H1 (cell line): Measurements from ENCODE around the gene AKAP7. TPM values are rescaled to one million over a fixed set of nuclear protein-coding genes. Genes with fewer than 3 reads are reported as not detected.

Experiments
- E2F6 ChIP-seq: IDR thresholded peaks from 2 replicates; pipeline ENCODE4 v1.6.1; 2012; ENCODE audit warnings: inconsistent platforms
- RBBP5 ChIP-seq: IDR thresholded peaks from 2 replicates; pipeline ENCODE4 v1.7.1; 2012; ENCODE audit warnings: low read depth, mild to moderate bottlenecking, inconsistent platforms, low read length, moderate library complexity, borderline replicate concordance
- SRF ChIP-seq: IDR thresholded peaks from 2 replicates; pipeline ENCODE4 v1.6.1; 2011; ENCODE audit warnings: mild to moderate bottlenecking, low read depth, low read length, moderate library complexity
- polyA plus RNA-seq, 7 experiments: library from polyadenylated mRNA; depleted of rRNA in 3 of 7; stranded (reverse) in 5 of 7; unstranded in 2 of 7; fragments of >200 nt in 5 of 7; fragments of 200-250 nt in 2 of 7; gene quantifications; 1 replicate in 5 of 7; 2 replicates in 1 of 7; 4 replicates in 1 of 7; pipeline versions ENCODE4 v1.2.1 to v1.2.3, GENCODE V29; 2011 to 2013; ENCODE audit warnings: missing spikeins in 2 of 7, mixed read lengths in 2 of 7
- total RNA-seq: library from RNA; stranded (reverse); fragmentation: NEBNext Ultra II Directional; extraction: Animal tissue kit (Norgen Biotek cat#: 25700); gene quantifications from 2 replicates; pipeline ENCODE4 v1.2.1, GENCODE V29; 2021

AKAP7 gene
- total and polyA plus RNA-seq, 2 of the 8 experiments (the other 6 are each of a cell fraction or from before 2014, with no cell fraction given): 4.7 to 16.9 TPM

- no peak for TF ChIP-seq RBBP5
- TF ChIP-seq E2F6: no peak
- no peak for TF ChIP-seq SRF
- TF ChIP-seq, all 59 proteins: peak for 0
Measured at GRCh38 chr6:131290955-131291354, 155.7 kb downstream of the AKAP7 start (continued).
